Hepatocyte (in vitro differentiated cells): ENCODE data around the gene TK2. TPM values are rescaled to one million over a fixed set of nuclear protein-coding genes. Genes with fewer than 3 reads are reported as not detected.

ENCODE experiments used
- DNase-seq: peaks from one replicate; pipeline ENCODE4 v3.0.0-alpha.2; 2016; ENCODE audit warnings: low spot score
- H2AFZ ChIP-seq: fragments of 200-600 bp; sonication (generic); 2 replicates; pipeline ENCODE4 v1.6.0; 2016; ENCODE audit warnings: antibody characterized with exemption, mild to moderate bottlenecking
- H3K27ac ChIP-seq: fragments of 200-600 bp; sonication (generic); 2 replicates; pipeline ENCODE4 v1.5.1; 2016; ENCODE audit warnings: mild to moderate bottlenecking
- H3K27me3 ChIP-seq: fragments of 200-600 bp; sonication (generic); 2 replicates; pipeline ENCODE4 v1.6.1; 2016
- H3K36me3 ChIP-seq: fragments of 200-600 bp; sonication (generic); replicated peaks from 2 replicates; pipeline ENCODE4 v1.5.1; 2016; ENCODE audit warnings: low read depth; ENCODE audit not compliant: insufficient read depth
- H3K4me1 ChIP-seq: fragments of 200-600 bp; sonication (generic); 2 replicates; pipeline ENCODE4 v1.5.1; 2016; ENCODE audit warnings: mild to moderate bottlenecking, moderate library complexity; ENCODE audit not compliant: insufficient read depth
- H3K4me2 ChIP-seq: fragments of 200-600 bp; sonication (generic); 2 replicates; pipeline ENCODE4 v1.6.0; 2016
- H3K4me3 ChIP-seq: fragments of 200-600 bp; sonication (generic); 2 replicates; pipeline ENCODE4 v1.5.1; 2016; ENCODE audit warnings: mild to moderate bottlenecking
- H3K79me2 ChIP-seq: fragments of 200-600 bp; sonication (generic); 2 replicates; pipeline ENCODE4 v1.6.0; 2017; ENCODE audit warnings: mild to moderate bottlenecking
- H3K9me2 ChIP-seq: fragments of 200-600 bp; sonication (generic); replicated peaks from 2 replicates; pipeline ENCODE4 v1.6.0; 2017; ENCODE audit warnings: mild to moderate bottlenecking; ENCODE audit not compliant: insufficient read depth
- H3K9me3 ChIP-seq: fragments of 200-600 bp; sonication (generic); 2 replicates; pipeline ENCODE4 v1.5.1; 2016; ENCODE audit warnings: low read depth, mild to moderate bottlenecking
- H4K20me1 ChIP-seq: fragments of 200-600 bp; sonication (generic); 2 replicates; pipeline ENCODE4 v1.6.0; 2016; ENCODE audit warnings: mild to moderate bottlenecking; ENCODE audit not compliant: insufficient read depth, poor library complexity, severe bottlenecking
- EZH2 ChIP-seq: fragments of 200-600 bp; sonication (generic); IDR thresholded peaks from 2 replicates; pipeline ENCODE4 v1.6.1; 2016; ENCODE audit warnings: antibody characterized with exemption, mild to moderate bottlenecking, borderline replicate concordance
- EZH2phosphoT487 ChIP-seq: fragments of 200-600 bp; sonication (generic); IDR thresholded peaks from one replicate; pipeline ENCODE4 v1.6.1; 2018; ENCODE audit warnings: antibody characterized with exemption, mild to moderate bottlenecking, low read depth, moderate library complexity; ENCODE audit not compliant: unreplicated experiment, severe bottlenecking
- WGBS: methylation state at CpG from one replicate; pipeline ENCODE4 v1.1.6; 2016; ENCODE audit warnings: low lambda C conversion rate; ENCODE audit errors: missing lambda C conversion rate; 5-methylcytosine and 5-hydroxymethylcytosine counted together
- polyA plus RNA-seq: library from polyadenylated mRNA; unstranded; fragments of >200 nt; fragmentation: Nextera tagmentation; extraction: Ambion mirVana; gene quantifications from 2 replicates; pipeline ENCODE4 v1.2.1, GENCODE V29; 2016
- total RNA-seq: library from RNA; depleted of rRNA; stranded (reverse); fragments of >200 nt; gene quantifications from 2 replicates; pipeline ENCODE4 v1.2.3, GENCODE V29; 2014
- TF ChIP-seq, protein P1 (sequence below): fragments of 200-600 bp; sonication (generic); IDR thresholded peaks from 2 replicates; pipeline ENCODE4 v1.5.1; 2016; ENCODE audit warnings: antibody characterized with exemption, mild to moderate bottlenecking; ENCODE audit not compliant: poor library complexity

Gene TK2
- total and polyA plus RNA-seq, 2 experiments from 2014 or later, result 10.1 to 14.3 TPM

DNA sequence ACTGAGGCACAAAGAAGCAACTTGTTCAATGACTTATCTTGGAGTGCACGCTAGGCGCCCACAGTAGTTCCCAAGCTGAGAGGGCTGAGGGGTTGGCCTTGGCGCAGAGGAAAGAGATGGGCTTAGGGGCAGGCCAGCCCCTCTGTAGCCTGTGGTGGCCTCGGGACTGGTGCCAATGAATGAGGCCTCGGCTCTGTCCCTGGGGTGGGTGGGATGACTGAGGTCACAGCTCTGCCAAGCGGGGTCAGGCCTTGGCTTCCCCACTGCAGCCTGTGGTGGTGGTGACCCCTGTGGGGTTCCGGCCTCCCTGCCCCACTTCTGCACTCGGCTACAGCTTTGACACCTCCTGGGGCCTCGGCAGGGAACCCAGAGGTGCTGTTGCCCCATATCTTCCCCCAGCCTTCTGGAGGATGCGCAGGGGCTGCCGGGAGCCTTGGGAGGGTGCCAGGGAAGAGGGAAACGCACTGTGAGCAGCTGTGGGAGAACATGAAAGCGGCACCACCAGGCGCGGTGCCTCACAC, 76.8 kb downstream of the TK2 start:
- Histone ChIP-seq H3K4me1 (no peaks in the 10 kb centered on the region), H3K9me2 (no peaks in the 10 kb centered on the region), H3K27ac (no peak overlapping the region), H3K27me3 (no peaks in the 10 kb centered on the region), H3K4me2 (no peak overlapping the region), H2AFZ (no peak overlapping the region), H3K79me2 (no peaks in the 10 kb centered on the region), H3K9me3 (no peaks in the 10 kb centered on the region), H3K36me3 (no peaks in the 10 kb centered on the region), H3K4me3 (no peak overlapping the region), H4K20me1 (no peaks in the 10 kb centered on the region)
- WGBS, result 92% methylated on average over 15 of the region's 15 CpGs
- TF ChIP-seq EZH2phosphoT487 (no peak), EZH2 (no peak)
- TF ChIP-seq, protein P1, sequence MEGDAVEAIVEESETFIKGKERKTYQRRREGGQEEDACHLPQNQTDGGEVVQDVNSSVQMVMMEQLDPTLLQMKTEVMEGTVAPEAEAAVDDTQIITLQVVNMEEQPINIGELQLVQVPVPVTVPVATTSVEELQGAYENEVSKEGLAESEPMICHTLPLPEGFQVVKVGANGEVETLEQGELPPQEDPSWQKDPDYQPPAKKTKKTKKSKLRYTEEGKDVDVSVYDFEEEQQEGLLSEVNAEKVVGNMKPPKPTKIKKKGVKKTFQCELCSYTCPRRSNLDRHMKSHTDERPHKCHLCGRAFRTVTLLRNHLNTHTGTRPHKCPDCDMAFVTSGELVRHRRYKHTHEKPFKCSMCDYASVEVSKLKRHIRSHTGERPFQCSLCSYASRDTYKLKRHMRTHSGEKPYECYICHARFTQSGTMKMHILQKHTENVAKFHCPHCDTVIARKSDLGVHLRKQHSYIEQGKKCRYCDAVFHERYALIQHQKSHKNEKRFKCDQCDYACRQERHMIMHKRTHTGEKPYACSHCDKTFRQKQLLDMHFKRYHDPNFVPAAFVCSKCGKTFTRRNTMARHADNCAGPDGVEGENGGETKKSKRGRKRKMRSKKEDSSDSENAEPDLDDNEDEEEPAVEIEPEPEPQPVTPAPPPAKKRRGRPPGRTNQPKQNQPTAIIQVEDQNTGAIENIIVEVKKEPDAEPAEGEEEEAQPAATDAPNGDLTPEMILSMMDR, result no peak
- DNase-seq, result no peak

- 88% methylated on average over 10 of the region's 10 CpGs for WGBS
- TF ChIP-seq EZH2phosphoT487 (no peak), EZH2 (no peak)
- TF ChIP-seq, protein P1, result no peak
- no peaks in the 10 kb centered on the region for H3K9me3 ChIP-seq
- H3K27me3 ChIP-seq, result no peaks in the 10 kb centered on the region
- no peaks in the 10 kb centered on the region for H3K4me1 ChIP-seq
- H3K9me2 ChIP-seq, result no peaks in the 10 kb centered on the region
- no peaks in the 10 kb centered on the region for H3K79me2 ChIP-seq
- H3K36me3 ChIP-seq, result no peaks in the 10 kb centered on the region
- no peak overlapping the region for H3K27ac ChIP-seq
- no peak overlapping the region for H2AFZ ChIP-seq
- no peak overlapping the region for H3K4me2 ChIP-seq
- no peak overlapping the region for H3K4me3 ChIP-seq
- no peaks in the 10 kb centered on the region for H4K20me1 ChIP-seq
- DNase-seq, result no peak
These were observed 78.1 kb downstream of the TK2 start for GRCh38 chr16:66471716-66472393.

DNA sequence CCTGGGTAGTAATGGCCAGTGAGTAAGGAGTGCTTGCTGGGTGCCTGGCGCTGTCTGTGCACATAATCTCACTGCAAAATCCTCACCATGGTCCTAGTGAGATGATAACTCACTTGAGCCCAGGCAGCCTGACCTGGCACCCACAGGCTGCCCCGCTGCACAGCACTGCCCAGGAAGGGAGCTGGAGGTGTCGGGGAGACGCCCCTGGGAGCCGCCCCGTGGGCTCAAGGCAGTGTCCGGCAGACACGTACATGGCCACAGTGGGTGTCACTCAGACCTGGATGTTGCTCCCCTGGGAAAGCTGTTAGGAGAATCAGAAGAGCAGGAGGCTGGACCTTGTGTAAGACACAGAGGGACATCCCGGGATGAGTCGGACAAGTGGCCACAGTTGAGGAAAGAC, 78.7 kb downstream of the TK2 start:
- Histone ChIP-seq H3K79me2 (no peaks in the 10 kb centered on the region), H3K4me2 (no peak overlapping the region), H3K4me1 (no peaks in the 10 kb centered on the region), H3K4me3 (no peak overlapping the region), H3K9me2 (no peaks in the 10 kb centered on the region), H4K20me1 (no peaks in the 10 kb centered on the region), H3K9me3 (no peaks in the 10 kb centered on the region), H2AFZ (no peak overlapping the region), H3K27me3 (no peaks in the 10 kb centered on the region), H3K27ac (no peak overlapping the region), H3K36me3 (no peaks in the 10 kb centered on the region)
- 94% methylated on average over 10 of the region's 10 CpGs for WGBS
- no peak for TF ChIP-seq EZH2
- no peak for DNase-seq

DNA sequence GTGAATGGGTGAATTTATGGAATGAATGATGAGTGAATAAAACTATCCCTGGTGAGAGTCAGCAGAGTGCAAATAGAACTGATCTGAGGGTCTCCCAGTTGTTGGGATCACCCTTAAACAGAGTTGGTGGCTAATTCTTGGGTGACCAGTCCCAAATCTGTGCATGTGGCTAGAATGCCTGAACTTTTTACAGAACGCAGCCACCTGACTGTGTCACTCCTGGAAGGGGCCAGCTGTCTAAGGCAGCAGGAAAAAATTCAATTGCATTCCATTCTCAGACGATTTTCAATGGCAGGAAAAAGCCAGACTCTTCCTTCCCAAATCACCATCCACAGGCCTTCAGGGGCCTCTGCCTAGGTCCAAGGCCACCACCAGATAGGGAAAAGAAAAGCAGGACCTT, 79.4 kb downstream of the TK2 start:
- Histone ChIP-seq H3K79me2 (no peaks in the 10 kb centered on the region), H3K27ac (no peak overlapping the region), H3K27me3 (no peaks in the 10 kb centered on the region), H3K4me3 (no peak overlapping the region), H3K9me2 (no peaks in the 10 kb centered on the region), H3K36me3 (no peaks in the 10 kb centered on the region), H4K20me1 (no peaks in the 10 kb centered on the region), H3K4me1 (no peaks in the 10 kb centered on the region), H3K9me3 (no peaks in the 10 kb centered on the region), H2AFZ (no peak overlapping the region), H3K4me2 (no peak overlapping the region)
- no peak for TF ChIP-seq EZH2
- no peak for DNase-seq
- WGBS, result 54% methylated on average over 2 of the region's 2 CpGs
